ENCODE data around the gene ARSB.

The ARSB gene

DNA sequence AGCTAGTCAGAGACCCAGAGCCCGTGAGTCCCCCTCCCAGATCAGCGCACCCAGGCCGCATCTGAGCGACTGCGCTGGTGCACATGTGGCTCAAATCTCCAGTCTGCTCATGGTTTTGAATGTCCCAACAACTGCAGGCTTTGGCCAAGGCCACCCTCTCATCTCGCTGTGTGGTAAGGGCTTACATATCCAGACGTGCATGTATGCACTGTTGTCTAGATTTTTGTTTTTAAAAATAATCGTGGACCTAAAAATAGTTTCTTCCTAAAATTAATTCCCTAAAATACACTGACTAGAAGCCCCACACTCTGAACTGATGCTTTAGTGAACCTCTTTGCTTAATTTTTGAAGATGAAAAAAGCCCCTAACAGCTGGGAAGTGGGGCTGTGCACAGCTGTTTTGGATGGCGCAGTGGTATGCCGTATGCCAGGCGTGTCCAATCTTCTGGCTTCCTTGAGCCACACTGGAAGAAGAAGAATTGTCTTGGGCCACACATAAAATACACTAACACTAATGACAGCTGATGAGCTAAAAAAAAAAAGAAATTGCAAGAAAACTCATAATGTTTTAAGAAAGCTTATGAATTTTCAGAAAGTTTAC, 193.5 kb downstream of the ARSB start:
- TF ChIP-seq, protein P1, sequence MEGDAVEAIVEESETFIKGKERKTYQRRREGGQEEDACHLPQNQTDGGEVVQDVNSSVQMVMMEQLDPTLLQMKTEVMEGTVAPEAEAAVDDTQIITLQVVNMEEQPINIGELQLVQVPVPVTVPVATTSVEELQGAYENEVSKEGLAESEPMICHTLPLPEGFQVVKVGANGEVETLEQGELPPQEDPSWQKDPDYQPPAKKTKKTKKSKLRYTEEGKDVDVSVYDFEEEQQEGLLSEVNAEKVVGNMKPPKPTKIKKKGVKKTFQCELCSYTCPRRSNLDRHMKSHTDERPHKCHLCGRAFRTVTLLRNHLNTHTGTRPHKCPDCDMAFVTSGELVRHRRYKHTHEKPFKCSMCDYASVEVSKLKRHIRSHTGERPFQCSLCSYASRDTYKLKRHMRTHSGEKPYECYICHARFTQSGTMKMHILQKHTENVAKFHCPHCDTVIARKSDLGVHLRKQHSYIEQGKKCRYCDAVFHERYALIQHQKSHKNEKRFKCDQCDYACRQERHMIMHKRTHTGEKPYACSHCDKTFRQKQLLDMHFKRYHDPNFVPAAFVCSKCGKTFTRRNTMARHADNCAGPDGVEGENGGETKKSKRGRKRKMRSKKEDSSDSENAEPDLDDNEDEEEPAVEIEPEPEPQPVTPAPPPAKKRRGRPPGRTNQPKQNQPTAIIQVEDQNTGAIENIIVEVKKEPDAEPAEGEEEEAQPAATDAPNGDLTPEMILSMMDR (conservative IDR thresholded peaks at IDR 0.05; ENCODE audit: control insufficient read depth, insufficient read depth, low read depth, low read length): no peak
- DNase-seq (ENCODE audit: low read depth): no peak
- H3K4me3 ChIP-seq (ENCODE audit: control insufficient read depth, low read depth, low read length): no peak overlapping the region

DNA sequence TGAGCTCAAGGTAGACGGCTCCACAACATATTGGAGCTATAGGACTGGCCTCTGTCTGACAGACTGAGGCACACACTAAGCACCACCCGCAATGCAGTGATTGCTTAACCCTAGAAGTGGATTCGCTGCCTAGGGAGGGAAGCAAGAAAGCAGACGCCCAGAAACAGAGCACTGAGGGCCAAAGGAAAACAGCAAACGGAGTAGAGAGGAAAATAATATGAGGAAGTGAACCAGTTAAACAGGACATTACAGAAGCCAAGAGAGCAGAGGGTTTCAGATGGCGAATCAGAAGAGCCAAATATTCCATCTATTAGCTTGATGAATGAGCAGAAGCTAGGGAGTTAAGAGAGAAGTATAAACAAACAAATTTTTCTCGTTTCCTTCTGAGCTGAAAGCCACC, 197.3 kb downstream of the ARSB start:
- no peak overlapping the region for H3K4me3 ChIP-seq (ENCODE audit: control insufficient read depth, low read depth, low read length)
- TF ChIP-seq, protein P1 (conservative IDR thresholded peaks at IDR 0.05; ENCODE audit: control insufficient read depth, insufficient read depth, low read depth, low read length): no peak
- DNase-seq (ENCODE audit: low read depth): peak; percentile 25

DNA sequence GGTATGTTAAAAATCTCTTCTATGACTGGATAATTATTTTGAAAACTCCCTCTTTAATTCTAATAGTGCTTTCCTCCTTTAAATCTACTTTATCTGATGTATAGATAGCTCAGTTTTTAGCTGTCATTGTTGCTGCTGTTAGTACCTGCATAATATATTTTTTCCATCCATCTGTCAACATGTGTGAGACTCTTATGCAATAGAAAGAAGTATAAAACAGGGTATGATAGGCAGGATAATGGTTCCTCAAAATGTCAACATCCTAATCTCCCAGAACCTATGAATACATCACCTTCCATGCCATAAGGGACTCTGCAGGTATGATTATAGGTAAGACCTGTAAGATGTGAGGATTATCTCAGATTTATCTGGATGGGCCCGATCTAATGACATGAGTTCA, 199.7 kb downstream of the ARSB start:
- H3K4me3 ChIP-seq (ENCODE audit: control insufficient read depth, low read depth, low read length): no peak overlapping the region
- no peak for DNase-seq (ENCODE audit: low read depth)
- TF ChIP-seq, protein P1 (conservative IDR thresholded peaks at IDR 0.05; ENCODE audit: control insufficient read depth, insufficient read depth, low read depth, low read length): no peak

DNA sequence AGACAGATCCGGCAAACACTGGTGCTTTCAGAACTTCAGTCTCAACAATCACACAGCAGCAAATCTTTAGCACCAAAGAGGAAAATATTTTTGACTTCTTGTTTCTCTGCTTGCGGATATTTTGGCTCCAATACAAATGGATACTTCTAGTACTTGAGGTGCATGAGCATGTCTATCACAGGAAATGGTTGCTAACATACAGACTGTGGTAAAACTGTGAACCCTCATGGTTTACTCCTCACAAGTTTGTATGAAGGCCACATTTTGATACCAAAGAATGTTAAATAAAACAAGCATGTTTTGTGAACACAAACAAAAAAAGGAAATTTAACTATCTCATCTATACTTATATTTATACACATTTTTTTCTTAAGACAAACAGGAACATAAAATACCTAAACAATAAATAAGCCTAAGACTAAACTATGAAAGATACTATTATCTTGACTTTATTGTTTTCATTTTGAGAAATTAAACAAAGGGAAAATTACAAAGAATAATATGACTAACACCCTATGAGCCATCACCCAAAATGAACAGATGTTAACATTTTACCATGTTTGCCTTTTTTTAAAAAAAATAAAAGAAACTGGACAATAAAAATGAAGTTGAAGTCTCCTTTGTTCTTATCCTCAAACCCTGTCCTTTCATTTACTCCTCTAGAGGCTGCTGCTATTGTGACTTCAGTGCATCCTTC, 201.5 kb downstream of the ARSB start:
- H3K4me3 ChIP-seq (ENCODE audit: control insufficient read depth, low read depth, low read length): no peak overlapping the region
- DNase-seq (ENCODE audit: low read depth): peak; percentile 31
- TF ChIP-seq, protein P1 (conservative IDR thresholded peaks at IDR 0.05; ENCODE audit: control insufficient read depth, insufficient read depth, low read depth, low read length): no peak

DNA sequence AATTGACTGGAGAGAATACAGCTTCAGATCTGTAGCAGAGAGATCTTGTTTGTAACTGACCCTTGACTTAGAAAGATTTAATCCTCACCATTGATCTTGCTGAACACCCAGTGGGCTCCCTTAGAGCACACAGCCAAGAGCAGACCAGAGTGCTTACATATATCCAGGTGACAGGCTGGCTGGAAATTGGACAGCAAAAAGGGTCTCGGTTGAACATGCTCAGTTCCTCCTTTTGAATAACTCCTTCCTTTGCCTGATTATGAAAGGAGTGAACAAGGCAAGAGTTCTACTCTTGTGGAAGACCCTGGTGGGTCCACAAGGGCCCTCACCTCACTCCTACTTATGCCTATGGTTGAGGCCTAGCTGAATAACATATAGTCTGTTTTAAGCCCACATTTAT, 202.4 kb downstream of the ARSB start:
- TF ChIP-seq, protein P1 (conservative IDR thresholded peaks at IDR 0.05; ENCODE audit: control insufficient read depth, insufficient read depth, low read depth, low read length): no peak
- no peak for DNase-seq (ENCODE audit: low read depth)
- H3K4me3 ChIP-seq (ENCODE audit: control insufficient read depth, low read depth, low read length): no peak overlapping the region

DNA sequence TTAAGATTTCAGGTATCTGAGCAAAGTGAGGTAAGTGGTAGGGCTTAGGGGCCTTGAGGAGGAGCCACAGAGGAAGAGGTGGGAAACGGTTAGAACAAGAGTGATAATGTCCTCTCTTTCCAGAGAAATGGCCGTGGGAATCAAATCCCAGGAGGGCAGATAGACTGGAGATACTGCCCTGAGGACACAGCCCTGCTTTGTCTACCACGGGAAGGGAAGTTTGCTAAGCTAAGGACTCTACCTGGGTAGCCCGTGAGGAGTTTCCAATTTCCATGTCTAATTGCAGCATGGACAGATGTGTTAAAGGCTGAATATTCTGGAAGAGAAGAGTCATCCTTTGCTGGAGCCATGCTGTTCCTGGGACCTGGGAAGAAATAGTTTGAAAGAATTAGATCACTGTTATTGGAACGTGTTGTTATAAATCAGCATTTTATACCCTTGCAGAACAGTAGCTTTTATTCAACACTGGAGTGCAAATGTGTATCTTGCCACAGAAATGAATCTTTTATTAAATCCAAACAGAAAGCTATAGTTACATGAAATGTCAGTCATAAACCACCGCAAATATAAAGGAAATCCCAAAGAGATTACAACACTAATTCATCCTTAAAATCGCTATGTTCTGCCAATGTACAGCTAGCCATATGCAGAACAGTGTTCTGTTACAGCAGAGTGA, 203.4 kb downstream of the ARSB start:
- TF ChIP-seq, protein P1 (conservative IDR thresholded peaks at IDR 0.05; ENCODE audit: control insufficient read depth, insufficient read depth, low read depth, low read length): no peak
- DNase-seq (ENCODE audit: low read depth): no peak
- H3K4me3 ChIP-seq (ENCODE audit: control insufficient read depth, low read depth, low read length): no peak overlapping the region

Measured in fibroblast of mammary gland (primary cell).